HG02623 (cell line): Measurements from ENCODE around the gene ITGB5.

Experiments
- ATAC-seq: cut with Tn5 transposase; IDR thresholded peaks from one replicate; pipeline ENCODE4 v1.9.1; 2021; ENCODE audit warnings: moderate library complexity; ENCODE audit not compliant: unreplicated experiment

The ITGB5 gene

GRCh38 chr3:124774841-124775402 lies 112.2 kb downstream of the ITGB5 start:
- no peak for ATAC-seq

- no peak for ATAC-seq
Observed at GRCh38 chr3:124774327-124774718, 112.8 kb downstream of the ITGB5 start.

GRCh38 chr3:124773351-124774326 lies 113.5 kb downstream of the ITGB5 start:
- no peak for ATAC-seq

- ATAC-seq: no peak
Observed at GRCh38 chr3:124772081-124772831, 114.9 kb downstream of the ITGB5 start.

GRCh38 chr3:124771083-124771445 lies 116.1 kb downstream of the ITGB5 start:
- no peak for ATAC-seq

DNA sequence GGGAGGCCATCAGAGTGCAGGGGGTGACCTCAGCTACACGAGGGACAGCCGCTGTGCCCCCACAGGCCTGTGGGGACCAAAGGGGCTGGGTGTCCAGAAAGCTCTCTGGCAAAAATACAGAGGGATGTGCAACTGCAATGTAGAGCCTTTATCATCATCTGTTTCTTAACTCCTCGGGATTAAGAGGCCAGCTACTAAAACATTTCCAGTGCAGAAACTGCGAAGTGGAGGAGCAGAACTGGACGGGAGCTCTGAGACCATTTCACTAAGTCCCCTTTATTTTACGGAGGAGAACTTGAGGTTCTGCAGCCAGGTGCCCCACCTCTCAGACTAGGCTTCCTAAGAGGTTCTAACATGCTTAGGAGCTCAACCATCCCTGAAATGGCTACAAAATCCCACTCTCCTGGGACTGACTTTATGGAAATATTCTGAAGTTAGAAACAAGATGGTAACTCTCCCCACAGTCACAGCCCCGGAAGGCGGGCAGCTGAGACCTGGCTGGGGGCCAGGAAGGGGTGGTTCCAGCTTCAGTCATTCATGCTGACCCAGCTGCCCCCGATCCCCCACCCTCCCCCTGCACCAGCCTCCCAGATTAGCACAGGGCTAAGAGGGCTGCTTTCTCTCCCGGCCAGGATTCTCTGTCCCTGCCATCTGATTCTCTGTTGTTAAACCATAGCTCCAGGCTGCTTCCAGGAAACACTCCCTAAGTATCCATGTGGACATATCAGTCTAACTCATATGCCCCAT lies 116.7 kb downstream of the ITGB5 start:
- no peak for ATAC-seq

GRCh38 chr3:124769462-124769861 lies 117.7 kb downstream of the ITGB5 start:
- ATAC-seq: no peak

DNA sequence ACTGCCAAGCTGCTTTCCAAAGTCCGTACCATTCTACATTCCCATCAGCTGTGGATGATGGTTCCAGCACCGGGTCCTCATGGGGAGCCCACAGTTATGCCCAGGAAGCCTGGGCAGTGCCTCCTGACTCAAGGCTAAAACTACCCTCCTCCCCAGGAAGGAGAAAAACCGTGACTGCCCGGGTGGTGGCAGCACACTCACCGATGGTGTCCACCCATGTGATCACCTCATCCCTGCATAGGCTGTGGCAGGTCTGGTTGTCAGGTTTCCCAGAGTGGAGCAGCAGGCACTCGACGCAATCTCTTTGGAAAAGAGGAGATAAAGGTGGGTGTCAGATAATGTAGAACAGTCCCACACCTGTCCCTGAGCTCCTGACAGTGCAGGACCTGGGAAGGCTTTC lies 118.4 kb downstream of the ITGB5 start:
- ATAC-seq: no peak

DNA sequence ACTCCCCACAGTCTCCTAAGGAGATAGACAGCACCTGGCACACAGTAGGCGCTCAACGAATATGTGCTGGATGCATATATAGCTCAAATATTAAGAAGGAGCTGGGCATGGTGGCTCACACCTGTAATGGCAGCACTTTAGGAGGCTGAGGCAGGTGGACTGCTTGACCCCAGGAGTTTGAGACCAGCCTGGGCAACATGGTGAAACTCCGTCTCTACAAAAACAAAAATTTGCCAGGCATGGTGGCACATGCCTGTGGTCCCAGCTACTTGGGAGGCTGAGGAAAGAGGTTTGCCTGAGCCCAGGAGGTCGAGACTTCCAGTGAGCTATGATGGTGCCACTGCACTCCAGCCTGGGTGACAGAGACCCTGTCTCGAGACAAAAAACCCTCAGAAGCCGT lies 119.5 kb downstream of the ITGB5 start:
- no peak for ATAC-seq

- ATAC-seq: no peak
Observed at GRCh38 chr3:124767264-124767663, 119.9 kb downstream of the ITGB5 start.

DNA sequence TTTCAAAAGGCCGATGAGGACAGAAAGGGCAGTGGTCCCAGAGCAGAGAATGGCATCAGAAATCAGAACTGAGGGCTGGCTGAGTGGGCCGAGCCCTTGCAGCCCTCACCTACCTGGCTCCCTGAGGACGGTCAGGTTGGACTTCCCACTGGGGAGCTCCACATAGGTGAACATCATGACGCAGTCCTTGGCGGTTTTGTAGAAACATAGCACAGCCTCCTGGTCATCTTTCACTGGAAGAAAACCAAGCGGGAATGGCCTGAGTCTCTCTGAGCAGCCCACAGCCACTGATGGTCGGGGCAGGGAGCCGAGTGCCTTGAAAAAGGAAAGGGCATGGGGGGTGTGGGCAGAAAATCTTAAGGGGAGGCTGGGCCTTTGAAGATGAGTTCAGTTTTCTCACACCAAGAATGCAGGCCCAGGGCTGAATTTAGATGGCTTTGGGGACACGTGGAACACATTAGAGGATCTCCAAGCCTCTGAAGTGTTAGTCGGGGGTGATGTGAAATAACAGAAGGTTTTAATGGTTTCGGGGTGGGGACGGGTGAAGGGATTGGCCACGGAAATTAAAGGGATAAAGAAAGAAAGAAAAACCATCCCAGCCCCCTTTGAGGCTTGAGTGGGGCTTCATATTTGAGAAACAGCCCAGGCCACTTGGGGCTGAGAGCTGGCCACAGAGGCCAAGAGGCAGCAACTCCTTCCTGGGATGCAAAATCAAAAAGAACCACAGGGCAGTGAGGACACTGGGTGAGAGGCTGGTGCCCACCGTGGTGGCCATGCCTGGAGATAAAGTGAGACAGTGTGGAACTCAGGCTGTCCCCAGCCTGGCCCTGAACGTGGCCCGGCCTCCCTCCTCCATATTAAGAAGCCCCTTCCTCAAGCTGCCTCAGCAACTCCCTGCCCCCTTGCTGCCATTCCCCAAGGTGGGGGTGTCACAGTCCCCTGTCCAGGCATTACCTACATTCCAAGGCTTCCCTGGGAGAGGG lies 120.8 kb downstream of the ITGB5 start:
- no peak for ATAC-seq

DNA sequence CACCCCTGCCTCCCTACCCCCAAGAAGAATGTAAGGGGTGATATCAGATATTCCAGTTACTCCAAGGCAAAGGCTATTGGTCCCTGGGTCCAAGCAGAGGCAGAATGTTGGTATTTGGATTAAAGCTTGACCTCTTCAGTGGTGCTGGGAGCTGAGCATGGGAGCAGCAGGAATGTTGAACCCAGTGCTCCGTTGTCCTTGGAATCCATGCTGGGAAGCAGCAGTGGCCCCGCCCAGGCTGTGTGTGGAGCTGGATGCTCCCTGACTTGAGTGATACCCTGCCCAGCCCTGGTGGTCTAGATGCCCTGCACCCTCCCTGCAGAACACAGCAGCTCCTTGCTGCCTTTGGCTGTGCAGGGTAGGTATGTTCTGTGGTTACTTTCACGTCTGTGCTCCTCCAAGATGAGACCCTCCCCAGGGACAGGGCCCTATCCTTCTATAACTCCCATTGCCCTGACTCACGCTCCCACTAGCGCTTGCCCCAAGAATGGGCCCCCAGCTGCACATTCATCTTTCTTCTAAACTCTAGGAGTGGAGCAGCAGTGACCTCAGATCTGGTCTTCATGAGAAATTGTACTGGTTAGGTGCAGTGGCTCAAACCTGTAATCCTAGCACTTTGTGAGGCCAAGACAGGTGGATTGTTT lies 121.8 kb downstream of the ITGB5 start:
- no peak for ATAC-seq

DNA sequence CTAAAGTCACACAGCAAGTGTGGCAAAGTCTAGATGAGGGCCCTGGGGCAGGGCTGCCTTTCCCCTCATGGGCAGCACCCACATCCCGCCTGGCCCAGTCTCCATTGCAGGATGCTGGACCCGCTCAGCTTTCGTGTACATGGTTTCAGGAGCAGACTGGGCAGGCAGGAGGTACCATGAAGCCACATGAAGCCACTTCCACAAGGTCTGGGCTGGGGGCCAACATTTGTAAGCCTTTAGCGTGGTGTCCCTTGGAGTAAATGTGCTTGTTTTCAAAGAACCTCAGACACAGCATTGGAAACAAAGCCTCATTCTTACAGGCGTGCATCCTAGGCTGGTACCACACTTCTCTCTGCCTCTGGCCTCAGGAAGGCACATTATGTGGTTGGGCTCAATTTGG lies 122.4 kb downstream of the ITGB5 start:
- ATAC-seq: no peak

- no peak for ATAC-seq
Observed at GRCh38 chr3:124763644-124764358, 123.4 kb downstream of the ITGB5 start.

DNA sequence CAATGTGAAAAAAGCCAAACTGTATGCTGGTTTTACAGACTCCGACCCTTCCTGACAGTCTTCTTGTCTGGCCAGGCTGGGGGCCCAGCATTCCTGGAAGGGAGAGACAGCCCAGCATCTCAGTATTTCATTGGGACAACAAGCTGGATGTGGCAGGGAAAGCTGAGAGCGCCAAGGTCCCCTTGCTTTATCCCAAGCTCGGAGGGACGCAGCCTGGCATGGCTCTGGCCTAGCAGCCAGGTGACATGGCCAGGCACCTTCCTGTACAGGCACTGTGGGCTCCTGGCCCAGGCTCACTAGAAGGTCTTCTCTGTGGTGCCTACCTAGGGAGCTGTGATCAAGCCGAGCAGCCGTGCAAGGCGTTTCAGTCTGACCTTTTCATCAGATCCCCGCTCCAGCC lies 124.0 kb downstream of the ITGB5 start:
- no peak for ATAC-seq

DNA sequence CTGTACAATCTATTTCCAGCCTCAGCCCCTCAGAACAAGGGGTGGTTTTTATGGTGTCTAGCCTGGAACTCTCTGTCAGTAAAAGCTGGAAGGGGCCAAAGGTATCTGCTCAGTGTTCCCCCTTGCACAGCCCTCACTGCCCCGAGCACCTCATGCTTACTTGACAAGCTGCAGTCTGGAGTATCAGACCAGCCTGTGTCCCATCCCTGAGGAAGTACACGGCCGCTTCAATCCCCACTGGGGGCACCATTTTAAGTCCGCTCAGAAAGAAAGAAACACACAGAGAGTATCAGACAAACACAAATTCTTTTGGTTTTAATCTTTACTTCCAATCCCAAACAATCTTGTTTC lies 124.5 kb downstream of the ITGB5 start:
- ATAC-seq: no peak

DNA sequence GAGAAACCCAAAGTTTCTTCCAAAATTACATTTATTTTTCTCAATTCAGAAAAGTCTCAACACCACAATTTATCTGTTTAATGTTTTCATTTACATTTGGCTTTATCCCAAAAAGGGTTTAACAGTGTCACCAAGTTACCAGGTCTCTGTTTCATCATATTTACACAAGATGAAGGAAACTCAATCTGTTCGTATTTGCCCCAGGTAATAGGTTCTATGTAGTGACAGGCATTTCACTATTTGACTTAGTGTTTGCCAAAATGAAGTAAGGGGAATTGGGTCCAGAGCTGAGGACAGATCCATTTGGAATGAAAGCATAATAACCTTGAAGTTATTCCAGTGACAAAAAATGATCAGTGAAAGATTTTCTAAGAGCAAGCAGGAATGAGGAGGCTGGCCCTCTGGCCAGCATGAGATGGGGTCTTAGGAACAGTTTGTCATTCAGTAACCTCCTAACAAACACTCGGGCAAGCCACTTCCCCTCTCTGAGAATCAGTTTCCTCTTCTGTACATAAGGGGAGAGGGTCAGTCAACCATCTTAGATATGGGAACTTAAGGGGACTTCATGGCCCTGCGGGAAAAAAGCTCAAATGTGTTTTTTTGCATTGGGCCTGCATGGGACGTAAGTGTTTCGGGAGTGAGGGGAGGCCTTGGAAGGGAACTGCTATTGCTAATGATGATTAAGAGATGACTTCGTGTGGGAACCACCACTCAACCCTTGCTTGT lies 125.1 kb downstream of the ITGB5 start:
- no peak for ATAC-seq

- ATAC-seq: no peak
Observed at GRCh38 chr3:124761250-124761796, 125.8 kb downstream of the ITGB5 start.
